ENCODE results near the gene SPOP.

- no peak for TF ChIP-seq EZH2 (IDR thresholded peaks at IDR 0.05; ENCODE audit: borderline replicate concordance, low read depth, low read length, poor library complexity, severe bottlenecking)
- TF ChIP-seq, protein P1, sequence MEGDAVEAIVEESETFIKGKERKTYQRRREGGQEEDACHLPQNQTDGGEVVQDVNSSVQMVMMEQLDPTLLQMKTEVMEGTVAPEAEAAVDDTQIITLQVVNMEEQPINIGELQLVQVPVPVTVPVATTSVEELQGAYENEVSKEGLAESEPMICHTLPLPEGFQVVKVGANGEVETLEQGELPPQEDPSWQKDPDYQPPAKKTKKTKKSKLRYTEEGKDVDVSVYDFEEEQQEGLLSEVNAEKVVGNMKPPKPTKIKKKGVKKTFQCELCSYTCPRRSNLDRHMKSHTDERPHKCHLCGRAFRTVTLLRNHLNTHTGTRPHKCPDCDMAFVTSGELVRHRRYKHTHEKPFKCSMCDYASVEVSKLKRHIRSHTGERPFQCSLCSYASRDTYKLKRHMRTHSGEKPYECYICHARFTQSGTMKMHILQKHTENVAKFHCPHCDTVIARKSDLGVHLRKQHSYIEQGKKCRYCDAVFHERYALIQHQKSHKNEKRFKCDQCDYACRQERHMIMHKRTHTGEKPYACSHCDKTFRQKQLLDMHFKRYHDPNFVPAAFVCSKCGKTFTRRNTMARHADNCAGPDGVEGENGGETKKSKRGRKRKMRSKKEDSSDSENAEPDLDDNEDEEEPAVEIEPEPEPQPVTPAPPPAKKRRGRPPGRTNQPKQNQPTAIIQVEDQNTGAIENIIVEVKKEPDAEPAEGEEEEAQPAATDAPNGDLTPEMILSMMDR (conservative IDR thresholded peaks at IDR 0.05; ENCODE audit: low read depth, low read length), result no peak
Observed at GRCh38 chr17:49572806-49573420, 105.0 kb downstream of the SPOP start.

All from A673 (cell line).